ENCODE measurements around the gene LGI2.

Gene LGI2

GRCh38 chr4:24973404-24973746 lies 57.4 kb downstream of the LGI2 start:
- Histone ChIP-seq H4K8ac (ENCODE audit: low read depth, low read length) (no peak overlapping the region), H4K91ac (ENCODE audit: low read depth, low read length, poor library complexity) (no peak overlapping the region), H3K4me1 (ENCODE audit: control insufficient read depth in 2 of 2, insufficient read depth in 1 of 2, low read depth in 1 of 2, low read length in 2 of 2) (peaks cover 0 to 2% of the 10 kb centered on the region in 2 donors), H2BK15ac (ENCODE audit: low read length) (no peak overlapping the region), H3K9ac (ENCODE audit: low read depth, low read length, poor library complexity) (no peak overlapping the region), H3K27me3 (ENCODE audit: control insufficient read depth in 3 of 3, insufficient read depth in 3 of 3, low read depth in 1 of 3, low read length in 3 of 3) (peaks cover 0 to 3% (median 0%) of the 10 kb centered on the region in 3 experiments), H3K18ac (ENCODE audit: low read length) (no peak overlapping the region), H2BK5ac (ENCODE audit: low read length) (no peak overlapping the region), H3K36me3 (replicated peaks in 1 of 2; ENCODE audit: control insufficient read depth in 2 of 2, insufficient read depth in 2 of 2, low read length in 2 of 2) (no peaks in the 10 kb centered on the region), H3K4ac (ENCODE audit: low read length) (no peak overlapping the region), H2AK5ac (ENCODE audit: low read depth, low read length) (no peak overlapping the region), H3K23ac (ENCODE audit: low read depth, low read length, poor library complexity) (no peak overlapping the region), H3K27ac (replicated peaks; ENCODE audit: low read length) (no peak overlapping the region), H3K14ac (ENCODE audit: low read length) (no peak overlapping the region), H3K4me2 (ENCODE audit: insufficient read depth, low read length, poor library complexity, severe bottlenecking) (no peak overlapping the region), H3K4me3 (ENCODE audit: low read length in 2 of 2) (no peak overlapping the region), H2BK12ac (ENCODE audit: low read length) (no peak overlapping the region), H3K9me3 (replicated peaks in 1 of 2; ENCODE audit: control insufficient read depth in 2 of 2, insufficient read depth in 1 of 2, low read depth in 1 of 2, low read length in 2 of 2) (peaks cover 0 to 2% of the 10 kb centered on the region in 2 donors), H3K79me1 (ENCODE audit: low read depth, low read length) (no peaks in the 10 kb centered on the region), H2BK120ac (ENCODE audit: low read depth, low read length) (no peak overlapping the region), H2AFZ (ENCODE audit: low read length) (no peak overlapping the region)
- no CpG with 5 or more reads among the region's 3 CpGs for WGBS, 2 donors (ENCODE audit: extremely low coverage in 2 of 2, insufficient read length in 2 of 2, insufficient replicate concordance in 1 of 2)
- DNase-seq (ENCODE audit: low spot score): no peak

GRCh38 chr4:24971192-24971591 lies 59.6 kb downstream of the LGI2 start:
- Histone ChIP-seq H4K8ac (ENCODE audit: low read depth, low read length) (no peak overlapping the region), H2AFZ (ENCODE audit: low read length) (no peak overlapping the region), H3K4me3 (ENCODE audit: low read length in 2 of 2) (no peak overlapping the region), H3K23ac (ENCODE audit: low read depth, low read length, poor library complexity) (no peak overlapping the region), H3K79me1 (ENCODE audit: low read depth, low read length) (no peaks in the 10 kb centered on the region), H3K4me2 (ENCODE audit: insufficient read depth, low read length, poor library complexity, severe bottlenecking) (no peak overlapping the region), H3K18ac (ENCODE audit: low read length) (no peak overlapping the region), H2BK12ac (ENCODE audit: low read length) (no peak overlapping the region), H4K91ac (ENCODE audit: low read depth, low read length, poor library complexity) (no peak overlapping the region), H3K36me3 (replicated peaks in 1 of 2; ENCODE audit: control insufficient read depth in 2 of 2, insufficient read depth in 2 of 2, low read length in 2 of 2) (no peaks in the 10 kb centered on the region), H3K9me3 (replicated peaks in 1 of 2; ENCODE audit: control insufficient read depth in 2 of 2, insufficient read depth in 1 of 2, low read depth in 1 of 2, low read length in 2 of 2) (peaks cover 6 to 9% of the 10 kb centered on the region in 2 donors), H2BK5ac (ENCODE audit: low read length) (no peak overlapping the region), H3K27me3 (ENCODE audit: control insufficient read depth in 3 of 3, insufficient read depth in 3 of 3, low read depth in 1 of 3, low read length in 3 of 3) (peaks cover 0 to 3% (median 0%) of the 10 kb centered on the region in 3 experiments), H2BK120ac (ENCODE audit: low read depth, low read length) (no peak overlapping the region), H2AK5ac (ENCODE audit: low read depth, low read length) (peak overlapping the region; percentile 17), H3K9ac (ENCODE audit: low read depth, low read length, poor library complexity) (no peak overlapping the region), H3K4me1 (ENCODE audit: control insufficient read depth in 2 of 2, insufficient read depth in 1 of 2, low read depth in 1 of 2, low read length in 2 of 2) (peaks cover 0 to 2% of the 10 kb centered on the region in 2 donors), H3K27ac (replicated peaks; ENCODE audit: low read length) (no peak overlapping the region), H2BK15ac (ENCODE audit: low read length) (no peak overlapping the region), H3K4ac (ENCODE audit: low read length) (no peak overlapping the region), H3K14ac (ENCODE audit: low read length) (no peak overlapping the region)
- no peak for DNase-seq (ENCODE audit: low spot score)
- no CpG with 5 or more reads among the region's 7 CpGs for WGBS, 2 donors (ENCODE audit: extremely low coverage in 2 of 2, insufficient read length in 2 of 2, insufficient replicate concordance in 1 of 2)

GRCh38 chr4:24970635-24971034 lies 60.1 kb downstream of the LGI2 start:
- no peak overlapping the region for H3K9ac ChIP-seq (ENCODE audit: low read depth, low read length, poor library complexity)
- peaks cover 0 to 2% of the 10 kb centered on the region in 2 donors for H3K4me1 ChIP-seq (ENCODE audit: control insufficient read depth in 2 of 2, insufficient read depth in 1 of 2, low read depth in 1 of 2, low read length in 2 of 2)
- peaks cover 0 to 3% (median 0%) of the 10 kb centered on the region in 3 experiments for H3K27me3 ChIP-seq (ENCODE audit: control insufficient read depth in 3 of 3, insufficient read depth in 3 of 3, low read depth in 1 of 3, low read length in 3 of 3)
- no peak overlapping the region for H3K27ac ChIP-seq (replicated peaks; ENCODE audit: low read length)
- H2AK5ac ChIP-seq (ENCODE audit: low read depth, low read length): no peak overlapping the region
- H3K9me3 ChIP-seq (replicated peaks in 1 of 2; ENCODE audit: control insufficient read depth in 2 of 2, insufficient read depth in 1 of 2, low read depth in 1 of 2, low read length in 2 of 2): peaks cover 11 to 15% of the 10 kb centered on the region in 2 donors
- WGBS, 2 donors (ENCODE audit: extremely low coverage in 2 of 2, insufficient read length in 2 of 2, insufficient replicate concordance in 1 of 2): no CpG with 5 or more reads among the region's 2 CpGs
- H3K23ac ChIP-seq (ENCODE audit: low read depth, low read length, poor library complexity): no peak overlapping the region
- no peaks in the 10 kb centered on the region for H3K36me3 ChIP-seq (replicated peaks in 1 of 2; ENCODE audit: control insufficient read depth in 2 of 2, insufficient read depth in 2 of 2, low read length in 2 of 2)
- H2BK15ac ChIP-seq (ENCODE audit: low read length): no peak overlapping the region
- no peak overlapping the region for H2BK120ac ChIP-seq (ENCODE audit: low read depth, low read length)
- H2BK5ac ChIP-seq (ENCODE audit: low read length): no peak overlapping the region
- no peak overlapping the region for H3K4me2 ChIP-seq (ENCODE audit: insufficient read depth, low read length, poor library complexity, severe bottlenecking)
- H3K4me3 ChIP-seq (ENCODE audit: low read length in 2 of 2): no peak overlapping the region
- peak overlapping the region; percentile 42 for H3K14ac ChIP-seq (ENCODE audit: low read length)
- no peak overlapping the region for H4K8ac ChIP-seq (ENCODE audit: low read depth, low read length)
- no peak overlapping the region for H4K91ac ChIP-seq (ENCODE audit: low read depth, low read length, poor library complexity)
- no peak for DNase-seq (ENCODE audit: low spot score)
- no peak overlapping the region for H3K4ac ChIP-seq (ENCODE audit: low read length)
- no peak overlapping the region for H2AFZ ChIP-seq (ENCODE audit: low read length)
- no peak overlapping the region for H3K18ac ChIP-seq (ENCODE audit: low read length)
- no peaks in the 10 kb centered on the region for H3K79me1 ChIP-seq (ENCODE audit: low read depth, low read length)
- no peak overlapping the region for H2BK12ac ChIP-seq (ENCODE audit: low read length)

DNA sequence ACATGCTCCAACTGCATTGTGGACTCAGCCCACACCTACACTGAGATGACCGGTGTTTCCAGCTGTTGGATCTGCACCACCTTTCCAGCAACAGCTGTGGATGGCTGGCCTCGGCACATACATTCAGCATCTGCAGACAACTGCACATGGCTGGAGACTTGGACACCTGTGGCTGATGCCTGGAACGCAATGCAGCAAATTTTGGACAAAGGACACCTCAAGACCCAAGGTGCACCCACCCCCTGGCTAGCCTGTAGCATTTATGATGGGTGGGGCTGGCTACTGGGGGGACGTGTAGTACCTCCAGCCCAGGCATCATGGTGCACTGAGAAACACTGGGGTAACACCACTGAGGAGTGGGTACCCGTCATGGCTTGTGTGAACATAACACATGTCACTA lies 60.6 kb downstream of the LGI2 start:
- no peak overlapping the region for H2BK5ac ChIP-seq (ENCODE audit: low read length)
- no peak overlapping the region for H3K4me3 ChIP-seq (ENCODE audit: low read length in 2 of 2)
- no peak overlapping the region for H3K4ac ChIP-seq (ENCODE audit: low read length)
- H2AK5ac ChIP-seq (ENCODE audit: low read depth, low read length): no peak overlapping the region
- no peak overlapping the region for H3K27ac ChIP-seq (replicated peaks; ENCODE audit: low read length)
- DNase-seq (ENCODE audit: low spot score): no peak
- peaks cover 0 to 2% of the 10 kb centered on the region in 2 donors for H3K4me1 ChIP-seq (ENCODE audit: control insufficient read depth in 2 of 2, insufficient read depth in 1 of 2, low read depth in 1 of 2, low read length in 2 of 2)
- H2AFZ ChIP-seq (ENCODE audit: low read length): no peak overlapping the region
- peak overlapping the region; percentile 39 for H3K18ac ChIP-seq (ENCODE audit: low read length)
- WGBS, 2 donors (ENCODE audit: extremely low coverage in 2 of 2, insufficient read length in 2 of 2, insufficient replicate concordance in 1 of 2): no CpG with 5 or more reads among the region's 5 CpGs
- H3K4me2 ChIP-seq (ENCODE audit: insufficient read depth, low read length, poor library complexity, severe bottlenecking): no peak overlapping the region
- peaks cover 14 to 16% of the 10 kb centered on the region in 2 donors for H3K9me3 ChIP-seq (replicated peaks in 1 of 2; ENCODE audit: control insufficient read depth in 2 of 2, insufficient read depth in 1 of 2, low read depth in 1 of 2, low read length in 2 of 2)
- no peaks in the 10 kb centered on the region for H3K27me3 ChIP-seq (ENCODE audit: control insufficient read depth in 3 of 3, insufficient read depth in 3 of 3, low read depth in 1 of 3, low read length in 3 of 3)
- no peaks in the 10 kb centered on the region for H3K36me3 ChIP-seq (replicated peaks in 1 of 2; ENCODE audit: control insufficient read depth in 2 of 2, insufficient read depth in 2 of 2, low read length in 2 of 2)
- no peak overlapping the region for H2BK120ac ChIP-seq (ENCODE audit: low read depth, low read length)
- no peak overlapping the region for H4K8ac ChIP-seq (ENCODE audit: low read depth, low read length)
- peak overlapping the region; percentile 42 for H3K14ac ChIP-seq (ENCODE audit: low read length)
- no peak overlapping the region for H2BK15ac ChIP-seq (ENCODE audit: low read length)
- no peaks in the 10 kb centered on the region for H3K79me1 ChIP-seq (ENCODE audit: low read depth, low read length)
- no peak overlapping the region for H3K9ac ChIP-seq (ENCODE audit: low read depth, low read length, poor library complexity)
- no peak overlapping the region for H2BK12ac ChIP-seq (ENCODE audit: low read length)
- H4K91ac ChIP-seq (ENCODE audit: low read depth, low read length, poor library complexity): no peak overlapping the region
- H3K23ac ChIP-seq (ENCODE audit: low read depth, low read length, poor library complexity): no peak overlapping the region
